ENCODE results near the gene PLCG1. TPM values are rescaled to one million over a fixed set of nuclear protein-coding genes. Genes with fewer than 3 reads are reported as not detected.

PLCG1 gene
- total and polyA plus RNA-seq, 12 donors, result 32.9 to 139 (median 76.9) TPM

DNA sequence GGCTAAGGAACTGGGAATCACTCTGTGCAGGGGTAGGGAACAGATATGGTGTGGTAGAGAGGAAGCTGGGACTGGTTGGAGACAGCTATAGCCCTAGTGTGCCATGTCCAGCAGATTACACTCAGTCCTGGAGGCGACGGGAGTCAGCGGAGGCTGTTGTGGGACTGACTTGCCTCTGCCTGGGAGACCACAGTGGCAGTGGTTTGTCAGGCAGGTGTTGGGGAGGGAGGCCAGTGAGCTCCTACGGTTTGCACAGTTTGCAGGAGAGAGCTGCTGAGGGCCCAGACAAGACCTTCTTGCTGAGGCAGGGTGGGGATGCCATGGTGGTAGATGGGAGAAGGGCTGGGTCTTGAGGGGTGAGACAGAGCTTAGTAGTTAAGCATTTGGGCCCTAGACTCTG is 4.9 kb downstream of the PLCG1 start:
- intact Hi-C loops (cut with DNase I), result no loop called here
- peak overlapping the region in 2 of 5 donors; percentile 71 to 97 for H3K27ac ChIP-seq
- TF ChIP-seq, protein P1, sequence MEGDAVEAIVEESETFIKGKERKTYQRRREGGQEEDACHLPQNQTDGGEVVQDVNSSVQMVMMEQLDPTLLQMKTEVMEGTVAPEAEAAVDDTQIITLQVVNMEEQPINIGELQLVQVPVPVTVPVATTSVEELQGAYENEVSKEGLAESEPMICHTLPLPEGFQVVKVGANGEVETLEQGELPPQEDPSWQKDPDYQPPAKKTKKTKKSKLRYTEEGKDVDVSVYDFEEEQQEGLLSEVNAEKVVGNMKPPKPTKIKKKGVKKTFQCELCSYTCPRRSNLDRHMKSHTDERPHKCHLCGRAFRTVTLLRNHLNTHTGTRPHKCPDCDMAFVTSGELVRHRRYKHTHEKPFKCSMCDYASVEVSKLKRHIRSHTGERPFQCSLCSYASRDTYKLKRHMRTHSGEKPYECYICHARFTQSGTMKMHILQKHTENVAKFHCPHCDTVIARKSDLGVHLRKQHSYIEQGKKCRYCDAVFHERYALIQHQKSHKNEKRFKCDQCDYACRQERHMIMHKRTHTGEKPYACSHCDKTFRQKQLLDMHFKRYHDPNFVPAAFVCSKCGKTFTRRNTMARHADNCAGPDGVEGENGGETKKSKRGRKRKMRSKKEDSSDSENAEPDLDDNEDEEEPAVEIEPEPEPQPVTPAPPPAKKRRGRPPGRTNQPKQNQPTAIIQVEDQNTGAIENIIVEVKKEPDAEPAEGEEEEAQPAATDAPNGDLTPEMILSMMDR (IDR thresholded peaks at IDR 0.05), result no peak
- TF ChIP-seq POLR2A (IDR thresholded peaks at IDR 0.05), result no peak
- H3K4me3 ChIP-seq, result no peak overlapping the region
- no peak for DNase-seq
- H3K4me1 ChIP-seq (replicated peaks in 1 of 2), result peaks cover 2 to 70% of the 10 kb centered on the region in 2 donors
- H3K27me3 ChIP-seq, result no peaks in the 10 kb centered on the region
- H3K36me3 ChIP-seq (replicated peaks in 1 of 2), result no peaks in the 10 kb centered on the region
- WGBS, 4 donors, result 74 to 90% (median 79%) methylated on average over 4 of the region's 4 CpGs
- H3K9me3 ChIP-seq (replicated peaks in 1 of 3), result no peaks in the 10 kb centered on the region

DNA sequence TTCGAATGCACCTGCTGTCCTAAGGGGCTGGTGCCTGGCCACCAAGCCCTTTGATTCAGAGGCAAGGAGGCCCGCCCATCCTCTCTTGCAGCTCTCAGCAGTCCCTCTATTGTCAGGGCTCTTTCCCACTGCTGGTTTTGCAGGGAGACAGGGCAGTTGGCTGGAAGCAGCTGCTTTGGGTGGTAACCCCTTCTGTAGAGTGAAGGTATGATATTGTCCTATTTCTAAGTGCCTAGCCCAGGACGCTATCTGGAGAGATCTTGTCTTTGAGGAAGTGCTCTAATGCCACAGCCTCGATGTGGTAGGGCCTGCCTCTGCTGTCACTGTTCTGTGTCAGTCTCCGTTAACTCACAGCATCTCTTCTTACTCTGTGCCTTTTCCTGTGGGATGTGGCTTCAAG is 5.6 kb downstream of the PLCG1 start:
- no peaks in the 10 kb centered on the region for H3K36me3 ChIP-seq (replicated peaks in 1 of 2)
- H3K27me3 ChIP-seq, result no peaks in the 10 kb centered on the region
- TF ChIP-seq, protein P1 (IDR thresholded peaks at IDR 0.05), result no peak
- no peak for TF ChIP-seq POLR2A (IDR thresholded peaks at IDR 0.05)
- no peaks in the 10 kb centered on the region for H3K9me3 ChIP-seq (replicated peaks in 1 of 3)
- no peak overlapping the region for H3K4me3 ChIP-seq
- H3K27ac ChIP-seq, result peak overlapping the region in 2 of 5 donors; percentile 7 to 12
- DNase-seq, result no peak
- peaks cover 8 to 77% of the 10 kb centered on the region in 2 donors for H3K4me1 ChIP-seq (replicated peaks in 1 of 2)
- 55 to 71% (median 59%) methylated on average over 5 of the region's 5 CpGs for WGBS, 4 donors
- intact Hi-C loops (cut with DNase I), result no loop called here

DNA sequence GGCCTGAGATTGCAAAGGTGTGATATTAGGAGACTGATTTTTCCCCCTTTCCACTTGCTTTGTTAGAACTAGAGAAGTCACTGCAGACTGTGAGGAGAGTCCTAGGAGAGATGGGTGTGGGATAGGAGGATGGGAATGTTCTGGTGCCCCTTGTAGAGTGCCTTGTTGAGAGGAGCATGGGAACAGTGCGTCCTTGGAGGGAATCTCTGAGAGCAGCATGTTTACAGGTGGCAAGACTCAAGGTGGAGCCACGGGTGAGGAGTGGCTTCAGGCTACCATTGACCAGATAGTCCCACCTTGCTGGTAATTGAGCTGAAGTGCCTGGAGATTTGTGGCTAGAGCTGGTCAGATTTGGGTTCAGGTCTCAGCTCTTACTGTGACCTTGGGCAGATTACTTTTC is 6.0 kb downstream of the PLCG1 start:
- TF ChIP-seq POLR2A (IDR thresholded peaks at IDR 0.05), result no peak
- TF ChIP-seq, protein P1 (IDR thresholded peaks at IDR 0.05), result no peak
- no peak for DNase-seq
- Histone ChIP-seq H3K36me3 (replicated peaks in 1 of 2) (no peaks in the 10 kb centered on the region), H3K4me3 (no peak overlapping the region), H3K9me3 (replicated peaks in 1 of 3) (no peaks in the 10 kb centered on the region), H3K27ac (peak overlapping the region in 1 of 5 donors; percentile 7), H3K4me1 (replicated peaks in 1 of 2) (peaks cover 8 to 77% of the 10 kb centered on the region in 2 donors), H3K27me3 (no peaks in the 10 kb centered on the region)
- WGBS, 4 donors, result 72 to 79% (median 77%) methylated on average over 2 of the region's 2 CpGs
- intact Hi-C loops (cut with DNase I), result no loop called here

DNA sequence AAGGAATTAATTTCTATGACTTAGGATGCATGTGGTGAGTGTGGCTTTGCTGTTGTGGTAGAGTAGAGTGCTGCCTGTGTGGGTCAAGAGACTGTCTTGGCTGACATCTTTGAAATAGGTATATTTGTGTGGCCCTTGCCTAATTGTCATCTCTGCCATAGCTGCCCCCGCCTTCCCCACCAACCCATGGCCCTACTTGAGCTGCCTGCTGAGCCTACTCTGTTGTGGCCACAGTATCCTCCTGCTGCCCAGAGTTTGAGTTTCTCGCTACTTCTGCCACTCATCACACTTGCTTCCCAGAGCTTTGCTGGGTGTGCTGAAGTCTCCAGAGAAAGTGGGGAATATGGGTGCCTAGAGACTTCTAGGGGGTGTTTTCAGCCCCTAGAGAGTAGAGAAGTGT is 8.0 kb downstream of the PLCG1 start:
- no peaks in the 10 kb centered on the region for H3K27me3 ChIP-seq
- H3K4me3 ChIP-seq, result no peak overlapping the region
- intact Hi-C loops (cut with DNase I), result no loop called here
- WGBS, 4 donors, result 95 to 100% (median 97%) methylated on average over 2 of the region's 2 CpGs
- peaks cover 15 to 76% of the 10 kb centered on the region in 2 donors for H3K4me1 ChIP-seq (replicated peaks in 1 of 2)
- no peak for DNase-seq
- H3K27ac ChIP-seq, result peak overlapping the region in 2 of 5 donors; percentile 17 to 65
- H3K9me3 ChIP-seq (replicated peaks in 1 of 3), result no peaks in the 10 kb centered on the region
- no peak for TF ChIP-seq POLR2A (IDR thresholded peaks at IDR 0.05)
- TF ChIP-seq, protein P1 (IDR thresholded peaks at IDR 0.05), result no peak
- H3K36me3 ChIP-seq (replicated peaks in 1 of 2), result no peaks in the 10 kb centered on the region

Measured in adrenal gland (tissue), 12 donors.